HG03097 (cell line): ENCODE measurements around the gene SH3PXD2A.

Experiments
- ATAC-seq: cut with Tn5 transposase; IDR thresholded peaks from one replicate; pipeline ENCODE4 v1.9.1; 2021; ENCODE audit not compliant: unreplicated experiment, low FRiP score

SH3PXD2A gene, protein sequence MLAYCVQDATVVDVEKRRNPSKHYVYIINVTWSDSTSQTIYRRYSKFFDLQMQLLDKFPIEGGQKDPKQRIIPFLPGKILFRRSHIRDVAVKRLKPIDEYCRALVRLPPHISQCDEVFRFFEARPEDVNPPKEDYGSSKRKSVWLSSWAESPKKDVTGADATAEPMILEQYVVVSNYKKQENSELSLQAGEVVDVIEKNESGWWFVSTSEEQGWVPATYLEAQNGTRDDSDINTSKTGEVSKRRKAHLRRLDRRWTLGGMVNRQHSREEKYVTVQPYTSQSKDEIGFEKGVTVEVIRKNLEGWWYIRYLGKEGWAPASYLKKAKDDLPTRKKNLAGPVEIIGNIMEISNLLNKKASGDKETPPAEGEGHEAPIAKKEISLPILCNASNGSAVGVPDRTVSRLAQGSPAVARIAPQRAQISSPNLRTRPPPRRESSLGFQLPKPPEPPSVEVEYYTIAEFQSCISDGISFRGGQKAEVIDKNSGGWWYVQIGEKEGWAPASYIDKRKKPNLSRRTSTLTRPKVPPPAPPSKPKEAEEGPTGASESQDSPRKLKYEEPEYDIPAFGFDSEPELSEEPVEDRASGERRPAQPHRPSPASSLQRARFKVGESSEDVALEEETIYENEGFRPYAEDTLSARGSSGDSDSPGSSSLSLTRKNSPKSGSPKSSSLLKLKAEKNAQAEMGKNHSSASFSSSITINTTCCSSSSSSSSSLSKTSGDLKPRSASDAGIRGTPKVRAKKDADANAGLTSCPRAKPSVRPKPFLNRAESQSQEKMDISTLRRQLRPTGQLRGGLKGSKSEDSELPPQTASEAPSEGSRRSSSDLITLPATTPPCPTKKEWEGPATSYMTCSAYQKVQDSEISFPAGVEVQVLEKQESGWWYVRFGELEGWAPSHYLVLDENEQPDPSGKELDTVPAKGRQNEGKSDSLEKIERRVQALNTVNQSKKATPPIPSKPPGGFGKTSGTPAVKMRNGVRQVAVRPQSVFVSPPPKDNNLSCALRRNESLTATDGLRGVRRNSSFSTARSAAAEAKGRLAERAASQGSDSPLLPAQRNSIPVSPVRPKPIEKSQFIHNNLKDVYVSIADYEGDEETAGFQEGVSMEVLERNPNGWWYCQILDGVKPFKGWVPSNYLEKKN

DNA sequence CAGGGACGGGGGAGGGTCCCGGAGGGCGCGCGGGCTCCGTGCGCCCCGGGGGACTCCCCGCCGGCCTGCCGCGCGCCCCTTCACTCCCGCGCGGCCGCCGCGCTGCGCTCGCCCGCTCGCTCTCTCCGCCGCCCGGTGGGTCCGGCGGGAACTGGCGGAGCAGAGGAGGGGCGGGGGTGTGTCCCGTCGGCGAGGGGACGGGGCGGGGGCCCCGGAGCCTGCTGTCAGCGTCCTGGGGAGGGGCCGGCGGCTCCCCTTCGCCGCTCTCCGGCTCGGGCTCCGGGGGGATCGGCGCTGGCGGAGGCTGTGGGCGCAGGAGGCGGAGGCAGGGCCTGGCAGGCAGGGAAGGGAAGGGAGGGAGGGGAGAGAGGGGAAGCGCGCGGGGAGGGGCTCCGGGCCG is at the start of gene SH3PXD2A:
Gene SH3PXD2A (minus strand): TSS at position 153 of the 400 bp plus-strand sequence. CDS start 310 bp downstream, outside the sequence.
- no peak for ATAC-seq

DNA sequence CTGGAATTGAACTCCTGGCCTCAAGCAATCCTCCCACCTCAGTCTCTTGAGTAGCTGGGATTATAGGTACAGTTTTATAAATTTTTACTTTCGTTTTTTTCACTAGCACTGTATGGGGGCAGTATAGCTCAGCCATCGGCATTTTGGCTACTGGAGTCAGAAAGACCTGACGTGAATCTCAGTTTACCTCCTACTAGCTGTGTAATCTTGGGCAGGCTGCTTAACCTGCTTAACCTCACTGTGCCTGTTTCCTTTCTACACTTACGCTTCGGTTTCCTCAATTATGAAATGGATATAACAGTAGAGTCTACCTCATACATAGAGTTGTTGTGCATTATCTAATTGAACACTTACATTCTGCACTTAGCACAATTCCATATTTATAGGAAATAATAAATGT is 45.9 kb upstream of the SH3PXD2A start:
- no peak for ATAC-seq

DNA sequence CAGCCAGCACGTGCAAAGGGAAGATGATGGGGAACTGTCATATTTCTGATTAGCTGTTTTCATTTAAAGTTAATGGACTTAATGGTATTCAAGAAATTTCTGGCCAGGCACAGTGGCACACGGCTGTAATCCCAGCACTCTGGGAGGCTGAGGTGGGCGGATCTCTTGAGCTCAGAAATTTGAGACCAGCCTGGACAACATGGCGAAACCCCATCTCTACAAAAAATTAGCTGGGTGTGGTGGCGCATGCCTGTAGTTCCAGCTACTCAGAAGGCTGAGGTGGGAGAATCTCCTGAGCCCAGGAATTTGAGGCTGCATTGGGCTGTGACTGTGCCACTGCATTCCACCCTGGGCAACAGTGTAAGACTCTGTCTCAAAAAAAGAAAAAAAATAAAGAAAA is 43.9 kb upstream of the SH3PXD2A start:
- no peak for ATAC-seq

DNA sequence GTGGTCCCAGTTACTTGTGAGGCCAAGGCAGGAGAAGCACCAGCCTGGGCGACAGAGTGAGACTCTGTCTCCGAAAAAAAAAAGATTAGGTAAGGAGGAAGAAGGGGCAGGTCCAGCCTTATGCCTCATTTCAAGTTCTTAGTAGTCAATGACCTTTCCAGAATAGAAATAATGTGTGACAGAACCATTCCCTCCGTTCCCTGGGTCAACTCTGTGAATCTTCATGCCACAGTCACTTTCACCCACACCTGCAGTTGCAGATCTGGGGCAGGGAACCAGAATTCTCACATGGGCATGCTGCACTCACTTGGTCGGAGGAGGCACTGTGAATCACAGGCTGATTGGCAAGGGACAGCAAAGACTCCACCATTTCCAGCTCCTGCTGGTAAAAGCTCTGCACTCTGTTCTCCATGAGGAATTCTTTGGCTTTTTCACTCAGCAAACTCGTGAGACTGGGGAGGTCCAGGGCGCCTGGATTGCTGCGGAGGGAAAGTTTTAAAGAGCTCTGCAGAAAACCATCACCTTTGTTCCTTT is 41.9 kb upstream of the SH3PXD2A start:
- no peak for ATAC-seq

DNA sequence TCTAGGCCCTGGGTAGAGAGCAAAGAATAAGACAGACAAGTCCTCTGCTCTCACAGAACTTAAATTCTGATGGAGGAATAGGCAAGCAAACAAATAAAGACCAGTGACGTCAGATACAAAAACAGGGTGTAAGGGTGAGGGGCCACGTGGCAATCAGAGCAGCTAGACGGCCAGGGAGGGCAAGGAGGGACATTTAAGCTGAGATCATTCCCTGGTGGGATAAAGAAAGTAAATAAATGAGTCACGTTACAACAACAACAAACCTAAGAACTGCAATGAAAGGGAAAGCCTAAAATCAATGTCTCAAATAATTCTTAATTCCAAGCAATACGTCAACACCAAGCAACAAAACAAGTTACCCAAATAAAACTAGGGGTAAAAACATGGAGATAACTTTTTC is 40.8 kb upstream of the SH3PXD2A start:
- no peak for ATAC-seq

DNA sequence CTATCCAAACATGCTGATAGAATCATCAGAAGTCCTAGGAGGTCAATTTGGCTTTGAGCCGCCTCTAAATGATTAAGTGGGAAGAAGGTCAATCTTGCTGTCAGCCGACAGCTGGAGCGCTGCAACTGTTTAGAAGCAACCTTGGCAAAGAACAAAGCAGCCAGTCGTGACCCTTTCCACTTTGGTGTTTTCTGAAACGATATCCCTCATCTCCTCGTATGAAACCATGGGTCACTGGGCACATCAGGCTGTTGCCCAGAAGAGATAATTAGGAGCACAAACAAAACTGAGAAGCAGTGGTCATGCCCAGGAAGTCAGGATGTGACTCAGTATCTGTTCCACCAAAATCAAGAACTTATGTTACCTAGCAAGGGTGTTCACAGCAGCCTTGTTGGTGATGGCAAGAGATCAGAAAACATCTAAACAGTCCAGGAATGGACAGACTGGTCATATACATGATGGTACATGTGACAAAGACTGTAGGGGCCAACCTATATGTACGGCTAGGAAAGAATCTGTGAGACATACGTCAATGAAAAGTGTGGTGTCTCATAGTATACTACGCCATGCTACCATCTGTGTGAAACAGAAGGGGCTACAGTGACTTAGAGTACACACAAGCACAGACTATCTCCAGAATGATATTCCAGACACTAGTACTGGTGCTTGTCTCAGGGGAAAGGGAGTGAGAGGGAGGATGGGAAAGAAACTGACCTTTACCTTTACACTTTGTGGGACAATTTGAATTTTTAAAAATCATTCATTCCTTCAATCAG is 40.2 kb upstream of the SH3PXD2A start:
- ATAC-seq, result no peak

DNA sequence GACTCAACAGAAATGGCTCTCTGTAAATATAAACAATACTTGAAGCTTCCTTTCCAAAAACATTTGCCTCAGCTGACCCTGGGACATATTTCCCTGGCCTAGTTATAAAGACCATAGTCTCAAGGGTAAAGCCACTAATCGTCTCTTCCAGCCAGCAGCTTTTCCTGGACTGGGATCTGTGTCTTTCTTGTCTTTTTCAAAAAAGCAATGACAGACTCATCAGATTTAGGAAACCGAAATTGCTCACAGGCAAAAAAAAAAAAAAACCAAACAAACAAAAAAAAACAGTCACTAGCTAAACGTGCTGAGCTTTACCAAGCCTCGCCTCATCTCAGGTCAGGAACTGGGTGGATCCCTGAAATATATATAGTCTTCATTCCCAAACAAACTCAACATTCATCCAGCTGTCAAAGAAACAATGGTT is 39.1 kb upstream of the SH3PXD2A start:
- no peak for ATAC-seq

DNA sequence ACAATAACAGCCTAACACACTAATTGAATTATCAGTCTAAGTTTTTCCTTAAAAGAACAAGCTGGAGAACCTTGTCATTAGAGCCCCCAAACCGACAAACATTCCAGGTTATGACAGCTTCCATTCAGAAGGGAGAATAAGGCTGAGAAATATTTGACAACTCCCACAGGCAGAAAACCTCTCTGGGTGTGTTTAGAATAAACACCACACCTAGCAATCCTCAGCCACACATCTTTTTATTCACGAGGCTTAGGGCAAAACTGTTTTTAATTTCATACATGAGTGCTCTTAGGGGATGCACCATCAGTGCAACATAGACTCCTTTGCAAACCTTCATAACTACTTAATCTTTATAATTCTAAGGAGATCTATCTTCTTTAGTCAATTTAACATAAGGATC is 38.4 kb upstream of the SH3PXD2A start:
- ATAC-seq, result no peak

DNA sequence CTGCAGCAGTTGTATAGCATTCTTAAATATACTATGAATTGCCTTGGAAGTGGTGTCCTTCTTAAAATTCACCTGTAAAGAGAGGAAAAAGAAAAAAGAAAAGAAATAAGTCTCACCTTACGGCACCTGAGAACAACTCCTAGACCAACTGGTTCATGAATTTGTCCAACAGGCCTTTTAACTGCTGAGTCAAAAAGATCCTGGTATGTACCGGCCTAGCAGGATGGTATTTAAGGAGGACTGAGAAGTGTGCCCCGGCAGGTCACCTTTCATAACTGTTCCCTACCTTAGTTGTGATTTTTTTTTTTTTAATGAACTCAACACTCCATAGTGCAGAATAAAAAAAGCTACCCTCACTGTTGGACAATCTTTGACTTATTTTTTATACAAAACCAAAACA is 36.8 kb upstream of the SH3PXD2A start:
- no peak for ATAC-seq

DNA sequence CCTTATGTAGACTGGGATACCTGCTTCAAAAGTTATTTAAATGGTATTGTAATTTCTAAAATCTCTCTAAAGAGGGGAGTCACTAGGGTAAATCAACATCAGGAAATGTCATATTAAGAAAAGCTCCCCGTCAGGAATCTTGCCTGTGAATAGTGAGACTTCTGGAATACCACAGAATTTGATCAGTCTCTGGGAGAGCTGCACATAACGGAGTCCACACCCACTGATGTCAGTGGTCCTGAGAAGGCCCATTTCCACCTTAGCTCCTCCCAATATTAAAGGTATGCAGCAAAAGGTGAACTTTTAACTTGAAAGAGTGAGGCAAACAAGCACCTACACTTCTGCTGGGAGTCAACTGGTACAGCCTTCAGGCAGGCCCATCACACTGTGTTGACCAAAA is 35.3 kb upstream of the SH3PXD2A start:
- ATAC-seq, result no peak

DNA sequence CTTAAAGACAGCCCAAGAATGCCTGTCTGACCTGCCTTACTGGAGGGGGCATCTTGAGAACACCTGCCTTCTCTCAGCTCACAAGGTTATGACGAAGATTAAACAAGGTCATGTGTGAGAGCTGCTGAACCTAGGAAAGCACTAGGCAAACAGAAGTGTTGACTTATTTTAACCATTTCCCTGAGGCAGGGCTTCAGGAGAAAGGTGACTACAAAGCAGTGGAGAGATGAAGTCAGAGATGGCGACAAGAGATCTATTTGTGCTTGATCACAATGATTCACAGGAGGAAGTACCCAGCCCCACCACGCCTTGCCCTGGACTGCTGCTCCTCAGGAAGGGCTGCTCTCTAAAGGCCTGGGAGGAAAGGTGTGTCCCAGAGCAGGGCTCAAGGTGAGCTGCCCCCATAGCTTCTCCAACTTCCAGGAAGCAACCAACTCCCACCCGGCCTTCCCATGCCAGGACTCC is 34.9 kb upstream of the SH3PXD2A start:
- no peak for ATAC-seq

DNA sequence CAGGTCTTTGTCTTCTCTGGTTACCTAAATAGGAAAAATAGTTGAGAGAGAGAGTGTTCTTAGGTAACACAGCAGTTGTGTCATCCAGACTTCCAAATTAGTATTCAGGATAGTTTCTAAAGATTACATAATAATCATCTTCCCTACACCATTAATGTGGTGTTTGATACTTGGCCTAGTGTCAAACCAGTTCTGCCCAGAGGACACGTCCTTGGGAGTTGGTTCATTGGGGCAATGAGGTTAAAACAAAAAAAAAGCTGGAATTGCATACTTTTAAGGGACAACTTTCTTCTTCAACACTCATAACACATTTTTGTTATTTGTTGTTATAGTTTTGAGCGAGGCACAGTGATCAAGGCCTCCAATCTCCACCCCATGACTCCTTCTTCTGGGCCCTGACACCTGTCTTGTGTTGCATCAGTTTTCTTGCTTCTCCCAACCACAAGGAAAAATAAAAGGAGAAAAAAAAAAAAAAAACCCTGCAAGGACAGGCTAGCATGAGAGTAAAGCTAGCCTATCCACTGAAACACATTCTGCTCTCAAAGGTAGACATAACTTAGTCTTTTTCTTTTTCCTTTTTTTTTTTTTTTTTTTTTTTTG is 33.8 kb upstream of the SH3PXD2A start:
- ATAC-seq, result no peak

DNA sequence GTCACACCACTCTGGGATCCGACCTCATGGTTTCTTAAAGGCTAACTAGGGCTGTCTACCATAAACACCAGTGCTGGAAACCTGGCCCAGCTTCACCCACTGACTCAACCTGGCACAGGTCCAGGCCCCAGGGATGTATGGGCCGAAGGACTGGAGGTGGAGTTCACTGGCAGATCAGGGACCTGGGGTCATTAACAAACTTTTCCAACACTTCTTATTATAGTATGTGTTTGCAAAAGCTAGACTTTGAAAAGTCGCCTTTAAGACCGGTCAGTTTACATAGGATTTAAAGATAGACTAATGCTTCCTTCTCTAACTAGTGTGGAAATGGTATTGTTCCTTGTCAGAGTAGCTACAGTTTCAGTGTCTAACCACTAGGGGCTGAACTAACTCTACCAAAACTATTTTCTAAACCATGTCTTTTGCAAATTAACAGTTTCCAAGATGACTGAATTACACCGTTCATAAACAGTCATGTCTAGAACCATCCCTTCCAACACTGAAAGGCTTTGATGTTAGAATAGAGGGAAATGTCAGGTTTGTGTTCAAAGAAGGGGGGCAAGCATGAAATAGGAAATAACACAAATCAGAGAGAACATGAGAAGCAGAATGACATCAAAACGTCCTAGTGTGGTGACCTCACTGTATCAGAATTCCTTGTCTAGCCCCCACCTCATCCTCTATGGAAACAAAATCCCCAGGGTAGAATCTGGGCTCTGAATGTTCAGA is 32.9 kb upstream of the SH3PXD2A start:
- ATAC-seq, result no peak

DNA sequence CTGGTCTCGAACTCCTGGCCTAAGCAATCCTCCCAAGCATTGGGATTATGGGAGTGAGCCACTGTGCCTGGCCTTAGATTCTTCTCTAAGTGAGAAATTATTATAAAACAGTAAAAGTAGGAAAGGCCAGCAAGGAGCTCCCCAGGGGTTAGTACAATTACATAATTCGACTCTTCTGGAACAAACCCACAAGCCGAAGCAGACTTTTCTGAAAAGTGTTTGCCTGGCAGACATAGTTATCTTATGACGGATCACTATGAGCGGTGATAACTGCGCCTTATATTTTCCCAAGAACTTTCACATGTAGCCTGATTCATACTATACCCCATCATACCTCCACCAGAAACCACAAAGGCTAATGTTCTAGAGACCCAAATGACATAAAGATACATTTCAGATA is 30.2 kb upstream of the SH3PXD2A start:
- no peak for ATAC-seq

DNA sequence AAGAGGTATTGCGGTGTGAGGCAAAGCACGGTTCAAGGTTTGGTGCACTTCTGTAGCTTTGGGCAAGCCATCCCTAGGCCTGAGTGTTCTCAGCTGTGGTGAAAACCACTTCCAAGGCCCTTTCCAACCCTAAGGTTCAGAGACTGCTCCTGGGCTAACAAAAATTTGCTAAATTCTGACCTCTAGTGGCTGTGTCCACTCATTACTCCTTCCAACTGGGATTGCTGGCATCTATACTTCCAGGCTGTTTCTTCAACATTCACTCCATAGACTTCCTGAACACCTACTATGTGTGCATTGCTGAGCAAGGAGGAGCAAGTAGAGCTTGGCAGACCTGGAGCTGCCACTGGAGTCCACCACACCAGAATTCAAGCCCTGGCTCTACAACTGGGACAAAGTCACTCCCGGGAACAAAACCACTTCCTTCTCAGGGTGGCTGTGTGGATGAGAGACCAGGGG is 29.3 kb upstream of the SH3PXD2A start:
- no peak for ATAC-seq

DNA sequence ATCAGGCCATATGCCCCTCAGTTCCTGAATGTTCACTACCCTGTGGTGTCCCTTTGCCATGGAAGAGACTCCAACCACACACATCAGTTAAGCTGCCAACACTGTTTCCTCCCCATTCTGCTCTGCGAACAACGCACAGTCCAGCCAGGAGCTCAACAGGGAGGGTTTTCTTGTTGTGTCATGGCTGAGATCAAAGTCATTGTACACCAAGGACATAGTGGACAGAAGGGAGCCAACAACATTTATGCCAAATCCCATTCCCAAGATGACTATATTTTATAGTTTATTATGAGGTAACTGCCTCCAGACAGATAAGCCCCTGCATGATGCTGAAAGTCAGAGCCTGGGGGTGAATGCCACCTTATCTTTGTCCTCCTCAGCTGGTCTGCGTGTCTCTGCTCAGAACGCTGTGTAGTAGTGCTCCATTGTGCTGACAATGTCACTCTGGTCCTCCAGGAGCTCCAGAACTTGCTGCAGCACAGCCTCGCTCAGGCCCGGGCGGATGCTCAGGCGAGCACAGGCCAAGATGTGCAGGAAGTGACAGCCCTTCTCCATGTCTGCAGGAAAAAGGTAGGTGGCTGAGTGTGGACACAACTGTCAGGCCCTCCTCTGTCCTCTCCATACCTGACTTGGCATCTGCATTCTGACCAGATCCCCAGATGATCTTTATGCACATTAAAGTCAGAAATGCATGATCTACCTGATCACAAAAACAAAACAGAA is 27.1 kb upstream of the SH3PXD2A start:
- no peak for ATAC-seq

DNA sequence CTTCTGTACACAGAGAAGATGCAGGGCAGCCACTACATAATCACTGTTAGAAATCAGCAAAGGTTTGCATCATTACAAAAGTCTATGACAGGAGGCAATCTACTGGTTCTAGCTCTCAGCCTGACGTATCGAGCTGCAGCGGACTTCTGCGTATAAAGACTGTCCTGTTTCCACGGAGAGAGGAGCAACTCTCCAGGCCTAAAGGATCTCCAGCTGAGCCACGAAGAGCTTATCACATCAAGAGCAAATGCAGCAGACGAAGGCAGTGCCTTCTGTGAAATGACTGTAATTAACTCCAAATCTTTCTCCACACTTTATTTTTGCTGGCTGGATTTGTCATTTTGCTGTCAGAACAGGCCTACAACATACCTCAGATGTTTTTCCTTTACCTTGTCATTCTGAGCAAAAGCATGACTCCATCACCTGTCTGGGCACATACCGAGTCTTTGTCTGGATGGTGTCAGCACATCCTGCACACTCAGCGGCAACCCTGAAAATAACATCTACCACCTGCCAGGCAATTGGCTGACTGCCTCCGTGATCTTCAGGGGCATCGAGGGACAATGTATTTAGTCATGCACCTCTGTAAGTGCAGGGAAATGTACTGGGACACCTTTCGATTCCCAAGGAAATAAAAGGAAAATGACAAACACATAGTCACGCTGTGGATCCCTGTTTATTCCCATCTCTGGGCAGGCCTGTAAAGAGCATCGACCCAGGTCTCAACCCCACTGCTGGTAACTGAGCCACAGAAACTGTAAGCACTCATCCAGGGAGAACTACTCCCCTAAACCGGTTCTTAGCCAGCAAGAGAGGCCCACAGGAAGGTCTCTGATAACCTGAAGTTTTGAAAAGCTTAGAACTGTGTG is 26.3 kb upstream of the SH3PXD2A start:
- ATAC-seq, result no peak
